ENCODE data around the gene ATG9B. TPM values are rescaled to one million over a fixed set of nuclear protein-coding genes. Genes with fewer than 3 reads are reported as not detected.
A peak's percentile ranks its signal among the peaks of the same experiment; 100 is the strongest.

ATG9B gene
- total and polyA plus RNA-seq, 9 of the 15 experiments (the other 6 are each of a cell fraction or from before 2014, with no cell fraction given) = 0.29 to 8.0 (median 2.1) TPM

DNA sequence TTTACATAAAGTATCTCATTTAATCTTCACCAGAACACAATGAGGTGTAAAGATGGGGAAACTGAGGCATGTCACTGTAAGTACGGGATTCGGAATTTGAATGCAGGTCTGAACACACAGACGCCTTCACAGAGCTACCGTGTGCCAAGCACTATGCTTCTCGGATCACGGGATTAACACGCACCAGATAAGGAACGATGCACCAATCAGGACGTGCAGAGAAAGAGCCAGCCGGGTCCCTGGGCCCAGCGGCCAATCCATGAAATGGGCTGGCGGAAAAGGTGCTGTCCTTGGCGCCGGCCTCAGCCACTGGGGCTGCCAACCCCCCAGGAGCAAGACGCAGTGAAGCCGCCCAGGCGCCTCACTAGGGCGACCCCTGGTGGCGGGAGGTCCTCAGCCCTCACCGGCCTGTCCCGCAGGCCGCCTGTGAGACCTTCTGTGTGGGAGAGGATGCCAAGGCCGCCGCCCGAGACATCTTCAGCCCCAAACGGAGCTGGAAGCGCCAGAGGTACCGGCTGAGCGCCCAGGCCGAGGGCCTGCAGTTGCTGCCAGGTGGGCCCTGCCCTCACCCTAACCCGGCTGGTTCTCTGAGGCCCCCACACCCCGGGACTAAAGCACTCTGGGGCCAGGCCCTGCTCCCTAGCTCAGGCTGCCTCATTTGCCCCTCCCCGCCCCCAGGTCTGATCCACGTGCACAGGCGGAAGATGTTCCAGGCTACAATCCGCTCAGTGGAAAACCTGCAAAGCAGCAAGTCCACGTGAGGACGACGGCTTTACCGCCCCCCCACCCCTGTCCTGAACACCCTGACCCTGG, 15.6 kb downstream of the ATG9B start (continued):
- TF ChIP-seq, protein P1, sequence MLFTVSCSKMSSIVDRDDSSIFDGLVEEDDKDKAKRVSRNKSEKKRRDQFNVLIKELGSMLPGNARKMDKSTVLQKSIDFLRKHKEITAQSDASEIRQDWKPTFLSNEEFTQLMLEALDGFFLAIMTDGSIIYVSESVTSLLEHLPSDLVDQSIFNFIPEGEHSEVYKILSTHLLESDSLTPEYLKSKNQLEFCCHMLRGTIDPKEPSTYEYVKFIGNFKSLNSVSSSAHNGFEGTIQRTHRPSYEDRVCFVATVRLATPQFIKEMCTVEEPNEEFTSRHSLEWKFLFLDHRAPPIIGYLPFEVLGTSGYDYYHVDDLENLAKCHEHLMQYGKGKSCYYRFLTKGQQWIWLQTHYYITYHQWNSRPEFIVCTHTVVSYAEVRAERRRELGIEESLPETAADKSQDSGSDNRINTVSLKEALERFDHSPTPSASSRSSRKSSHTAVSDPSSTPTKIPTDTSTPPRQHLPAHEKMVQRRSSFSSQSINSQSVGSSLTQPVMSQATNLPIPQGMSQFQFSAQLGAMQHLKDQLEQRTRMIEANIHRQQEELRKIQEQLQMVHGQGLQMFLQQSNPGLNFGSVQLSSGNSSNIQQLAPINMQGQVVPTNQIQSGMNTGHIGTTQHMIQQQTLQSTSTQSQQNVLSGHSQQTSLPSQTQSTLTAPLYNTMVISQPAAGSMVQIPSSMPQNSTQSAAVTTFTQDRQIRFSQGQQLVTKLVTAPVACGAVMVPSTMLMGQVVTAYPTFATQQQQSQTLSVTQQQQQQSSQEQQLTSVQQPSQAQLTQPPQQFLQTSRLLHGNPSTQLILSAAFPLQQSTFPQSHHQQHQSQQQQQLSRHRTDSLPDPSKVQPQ (CRISPR knock-in tag; IDR thresholded peaks at IDR 0.05; ENCODE audit: borderline replicate concordance) = 0 out of 2 replicates have a peak, but pooled peaks have one; percentile 65
- TF ChIP-seq ZNF75A (CRISPR knock-in tag; IDR thresholded peaks at IDR 0.05) (peak; percentile 6; the same call in 1 of the 2 replicates), ZC3H8 (IDR thresholded peaks at IDR 0.05) (0 out of 2 replicates have a peak, but pooled peaks have one; percentile 71), DNMT1 (IDR thresholded peaks at IDR 0.05) (0 out of 2 replicates have a peak, but pooled peaks have one; percentile 85), ZNF589 (CRISPR knock-in tag; IDR thresholded peaks at IDR 0.05; ENCODE audit: low read depth) (peak; percentile 86; the same call in 1 of the 2 replicates), NFATC3 (IDR thresholded peaks at IDR 0.05) (peak; percentile 61; the same call in 1 of the 2 replicates), TCF3 (CRISPR knock-in tag; IDR thresholded peaks at IDR 0.05) (peak; percentile 56), RBM15 (IDR thresholded peaks at IDR 0.05; ENCODE audit: insufficient read depth, low read length) (no peak), RAD21 (CRISPR knock-in tag; conservative IDR thresholded peaks at IDR 0.05 in 1 of 2, IDR thresholded peaks at IDR 0.05 in 1 of 2) (peak; percentile 64 to 73), GTF2F1 (IDR thresholded peaks at IDR 0.05; ENCODE audit: low read depth, low read length) (0 out of 2 replicates have a peak, but pooled peaks have one; percentile 24), CHD2 (IDR thresholded peaks at IDR 0.05; ENCODE audit: low read depth, low read length) (peak; percentile 49; the same call in 1 of the 2 replicates), ZEB2 (IDR thresholded peaks at IDR 0.05) (peak; percentile 68), ZNF384 (IDR thresholded peaks at IDR 0.05; ENCODE audit: low read depth, low read length) (no peak), TAF9B (IDR thresholded peaks at IDR 0.05; ENCODE audit: partially characterized antibody) (peak; percentile 46), ZNF76 (CRISPR knock-in tag; IDR thresholded peaks at IDR 0.05; ENCODE audit: borderline replicate concordance) (no peak), RFX7 (CRISPR knock-in tag; IDR thresholded peaks at IDR 0.05) (no peak)
- TF ChIP-seq, protein P2, sequence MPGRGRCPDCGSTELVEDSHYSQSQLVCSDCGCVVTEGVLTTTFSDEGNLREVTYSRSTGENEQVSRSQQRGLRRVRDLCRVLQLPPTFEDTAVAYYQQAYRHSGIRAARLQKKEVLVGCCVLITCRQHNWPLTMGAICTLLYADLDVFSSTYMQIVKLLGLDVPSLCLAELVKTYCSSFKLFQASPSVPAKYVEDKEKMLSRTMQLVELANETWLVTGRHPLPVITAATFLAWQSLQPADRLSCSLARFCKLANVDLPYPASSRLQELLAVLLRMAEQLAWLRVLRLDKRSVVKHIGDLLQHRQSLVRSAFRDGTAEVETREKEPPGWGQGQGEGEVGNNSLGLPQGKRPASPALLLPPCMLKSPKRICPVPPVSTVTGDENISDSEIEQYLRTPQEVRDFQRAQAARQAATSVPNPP (IDR thresholded peaks at IDR 0.05; ENCODE audit: borderline replicate concordance, insufficient read depth, insufficient read length) = no peak
- TF ChIP-seq, protein P3, sequence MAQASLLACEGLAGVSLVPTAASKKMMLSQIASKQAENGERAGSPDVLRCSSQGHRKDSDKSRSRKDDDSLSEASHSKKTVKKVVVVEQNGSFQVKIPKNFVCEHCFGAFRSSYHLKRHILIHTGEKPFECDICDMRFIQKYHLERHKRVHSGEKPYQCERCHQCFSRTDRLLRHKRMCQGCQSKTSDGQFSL (CRISPR knock-in tag; IDR thresholded peaks at IDR 0.05) = peak; percentile 86; the same call in 1 of the 2 replicates
- TF ChIP-seq, protein P3 (tag; IDR thresholded peaks at IDR 0.05) = peak; percentile 12 to 66; a peak in 1 of 4 replicates
- TF ChIP-seq, protein P4, sequence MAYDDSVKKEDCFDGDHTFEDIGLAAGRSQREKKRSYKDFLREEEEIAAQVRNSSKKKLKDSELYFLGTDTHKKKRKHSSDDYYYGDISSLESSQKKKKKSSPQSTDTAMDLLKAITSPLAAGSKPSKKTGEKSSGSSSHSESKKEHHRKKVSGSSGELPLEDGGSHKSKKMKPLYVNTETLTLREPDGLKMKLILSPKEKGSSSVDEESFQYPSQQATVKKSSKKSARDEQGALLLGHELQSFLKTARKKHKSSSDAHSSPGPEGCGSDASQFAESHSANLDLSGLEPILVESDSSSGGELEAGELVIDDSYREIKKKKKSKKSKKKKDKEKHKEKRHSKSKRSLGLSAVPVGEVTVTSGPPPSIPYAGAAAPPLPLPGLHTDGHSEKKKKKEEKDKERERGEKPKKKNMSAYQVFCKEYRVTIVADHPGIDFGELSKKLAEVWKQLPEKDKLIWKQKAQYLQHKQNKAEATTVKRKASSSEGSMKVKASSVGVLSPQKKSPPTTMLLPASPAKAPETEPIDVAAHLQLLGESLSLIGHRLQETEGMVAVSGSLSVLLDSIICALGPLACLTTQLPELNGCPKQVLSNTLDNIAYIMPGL (CRISPR knock-in tag; IDR thresholded peaks at IDR 0.05) = peak; percentile 97
